Stimulated activated CD4-positive, alpha-beta T cell treated with anti-CD3 and anti-CD28 coated beads, Interleukin-12 subunit alpha, Interleukin-12 subunit beta, amount 100 ng/mL, for 24 hours (primary cell): ENCODE measurements around the gene WFDC1.
"Not testable (repeated sequence)": the region's sequence is repeated elsewhere in the genome, so short reads cannot be mapped to it uniquely, and the experiment has no call there.

Experiments used
- DNase-seq, 2 experiments: peaks; one replicate each; pipeline ENCODE4 v3.0.0-alpha.2; 2020; ENCODE audit warnings: low read depth in 2 of 2

WFDC1 gene

GRCh38 chr16:84327926-84328505, 33.3 kb downstream of the WFDC1 start:
- no peak for DNase-seq

GRCh38 chr16:84329016-84329415, 34.3 kb downstream of the WFDC1 start:
- no peak for DNase-seq

GRCh38 chr16:84329843-84330684, 35.4 kb downstream of the WFDC1 start:
- no peak for DNase-seq

GRCh38 chr16:84330685-84331050, 36.0 kb downstream of the WFDC1 start:
- DNase-seq, result no peak

GRCh38 chr16:84331998-84332780, 37.5 kb downstream of the WFDC1 start:
- DNase-seq, result no peak

- no peak for DNase-seq
These were observed 38.5 kb downstream of the WFDC1 start for GRCh38 chr16:84332975-84333684.

- no peak for DNase-seq
These were observed 39.4 kb downstream of the WFDC1 start for GRCh38 chr16:84334058-84334457.

GRCh38 chr16:84334482-84334881, 39.8 kb downstream of the WFDC1 start:
- DNase-seq, result no peak

GRCh38 chr16:84337236-84337635, 42.6 kb downstream of the WFDC1 start:
- DNase-seq, result not testable (repeated sequence)

- DNase-seq, result no peak
These were observed 44.6 kb downstream of the WFDC1 start for GRCh38 chr16:84339311-84339710.

GRCh38 chr16:84339766-84340165, 45.1 kb downstream of the WFDC1 start:
- no peak for DNase-seq

- no peak for DNase-seq
These were observed 45.8 kb downstream of the WFDC1 start for GRCh38 chr16:84340325-84341040.

- no peak for DNase-seq
These were observed 47.0 kb downstream of the WFDC1 start for GRCh38 chr16:84341528-84342295.

GRCh38 chr16:84343800-84344199, 49.1 kb downstream of the WFDC1 start:
- not testable (repeated sequence) for DNase-seq

- DNase-seq, result no peak
These were observed 50.1 kb downstream of the WFDC1 start for GRCh38 chr16:84344781-84345180.

- DNase-seq, result no peak
These were observed 52.5 kb downstream of the WFDC1 start for GRCh38 chr16:84347161-84347560.

GRCh38 chr16:84348386-84348888, 53.8 kb downstream of the WFDC1 start:
- DNase-seq, result no peak

GRCh38 chr16:84349862-84350684, 55.4 kb downstream of the WFDC1 start:
- DNase-seq, result no peak

GRCh38 chr16:84350685-84351400, 56.2 kb downstream of the WFDC1 start:
- DNase-seq, result no peak
